ENCODE results near the gene NELFB. TPM values are rescaled to one million over a fixed set of nuclear protein-coding genes. Genes with fewer than 3 reads are reported as not detected.
A peak's percentile ranks its signal among the peaks of the same experiment; 100 is the strongest.

The NELFB gene
- total and polyA plus RNA-seq, 9 of the 15 experiments (the other 6 are each of a cell fraction or from before 2014, with no cell fraction given) = 0.24 to 84.0 (median 29.7) TPM

DNA sequence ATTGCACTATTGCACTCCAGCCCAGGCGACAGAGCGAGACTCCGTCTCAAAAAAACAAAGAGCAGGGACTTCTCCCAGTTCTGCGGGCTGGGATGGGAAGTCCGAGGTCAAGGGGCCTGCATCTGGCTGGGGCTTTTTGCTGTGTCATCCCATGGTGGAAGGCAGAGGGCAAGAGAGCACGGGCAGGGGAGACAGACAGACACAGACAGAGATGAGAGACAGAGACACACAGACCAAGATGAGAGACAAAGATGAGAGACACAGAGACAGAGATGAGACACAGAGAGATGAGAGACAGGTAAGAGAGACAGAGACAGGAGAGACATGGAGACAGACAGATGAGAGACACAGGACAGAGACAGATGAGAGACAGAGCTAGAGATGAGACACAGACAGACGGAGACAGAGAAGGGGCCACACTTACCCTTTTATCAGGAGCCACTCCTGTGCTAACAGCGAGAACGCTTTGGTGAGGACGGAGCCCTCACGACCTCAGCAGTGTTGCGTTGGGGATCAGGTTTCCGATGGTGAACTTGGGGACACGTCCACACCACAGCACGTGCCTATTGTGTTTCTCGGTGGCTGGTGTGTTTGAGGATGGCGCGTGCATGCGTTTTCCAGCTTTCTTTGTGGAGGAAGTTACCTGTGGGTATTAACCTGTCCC, 13.5 kb downstream of the NELFB start (continued):
- TF ChIP-seq, protein P1, sequence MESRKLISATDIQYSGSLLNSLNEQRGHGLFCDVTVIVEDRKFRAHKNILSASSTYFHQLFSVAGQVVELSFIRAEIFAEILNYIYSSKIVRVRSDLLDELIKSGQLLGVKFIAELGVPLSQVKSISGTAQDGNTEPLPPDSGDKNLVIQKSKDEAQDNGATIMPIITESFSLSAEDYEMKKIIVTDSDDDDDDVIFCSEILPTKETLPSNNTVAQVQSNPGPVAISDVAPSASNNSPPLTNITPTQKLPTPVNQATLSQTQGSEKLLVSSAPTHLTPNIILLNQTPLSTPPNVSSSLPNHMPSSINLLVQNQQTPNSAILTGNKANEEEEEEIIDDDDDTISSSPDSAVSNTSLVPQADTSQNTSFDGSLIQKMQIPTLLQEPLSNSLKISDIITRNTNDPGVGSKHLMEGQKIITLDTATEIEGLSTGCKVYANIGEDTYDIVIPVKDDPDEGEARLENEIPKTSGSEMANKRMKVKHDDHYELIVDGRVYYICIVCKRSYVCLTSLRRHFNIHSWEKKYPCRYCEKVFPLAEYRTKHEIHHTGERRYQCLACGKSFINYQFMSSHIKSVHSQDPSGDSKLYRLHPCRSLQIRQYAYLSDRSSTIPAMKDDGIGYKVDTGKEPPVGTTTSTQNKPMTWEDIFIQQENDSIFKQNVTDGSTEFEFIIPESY (CRISPR knock-in tag; IDR thresholded peaks at IDR 0.05) = peak; percentile 77
- TF ChIP-seq, protein P2, sequence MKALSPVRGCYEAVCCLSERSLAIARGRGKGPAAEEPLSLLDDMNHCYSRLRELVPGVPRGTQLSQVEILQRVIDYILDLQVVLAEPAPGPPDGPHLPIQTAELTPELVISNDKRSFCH (CRISPR knock-in tag; IDR thresholded peaks at IDR 0.05) = no peak
- TF ChIP-seq, protein P2 (tag; IDR thresholded peaks at IDR 0.05) = peak; percentile 76
- TF ChIP-seq ZFX (CRISPR knock-in tag; IDR thresholded peaks at IDR 0.05) (peak; percentile 34), TEAD2 (tag; IDR thresholded peaks at IDR 0.05) (0 out of 2 replicates have a peak, but pooled peaks have one; percentile 5), POU5F1 (IDR thresholded peaks at IDR 0.05; ENCODE audit: borderline replicate concordance, low read depth, low read length, partially characterized antibody) (no peak), RBBP5 (IDR thresholded peaks at IDR 0.05; ENCODE audit: borderline replicate concordance, insufficient read depth, low read length, poor library complexity, severe bottlenecking) (peak; percentile 43), CAMTA2 (CRISPR knock-in tag; conservative IDR thresholded peaks at IDR 0.05) (no peak), SMAD2 (IDR thresholded peaks at IDR 0.05; ENCODE audit: low read depth, low read length) (no peak), CBFB (CRISPR knock-in tag; IDR thresholded peaks at IDR 0.05) (no peak), ELF4 (CRISPR knock-in tag; IDR thresholded peaks at IDR 0.05) (peak; percentile 91)
- TF ChIP-seq, protein P3, sequence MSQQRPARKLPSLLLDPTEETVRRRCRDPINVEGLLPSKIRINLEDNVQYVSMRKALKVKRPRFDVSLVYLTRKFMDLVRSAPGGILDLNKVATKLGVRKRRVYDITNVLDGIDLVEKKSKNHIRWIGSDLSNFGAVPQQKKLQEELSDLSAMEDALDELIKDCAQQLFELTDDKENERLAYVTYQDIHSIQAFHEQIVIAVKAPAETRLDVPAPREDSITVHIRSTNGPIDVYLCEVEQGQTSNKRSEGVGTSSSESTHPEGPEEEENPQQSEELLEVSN (IDR thresholded peaks at IDR 0.05; ENCODE audit: borderline replicate concordance in 1 of 2, extremely low read depth in 1 of 2, insufficient read depth in 1 of 2, insufficient read length in 1 of 2, low read depth in 1 of 2, low read length in 1 of 2, poor library complexity in 1 of 2, severe bottlenecking in 1 of 2) = peak; percentile 40 to 49
- TF ChIP-seq, protein P4, sequence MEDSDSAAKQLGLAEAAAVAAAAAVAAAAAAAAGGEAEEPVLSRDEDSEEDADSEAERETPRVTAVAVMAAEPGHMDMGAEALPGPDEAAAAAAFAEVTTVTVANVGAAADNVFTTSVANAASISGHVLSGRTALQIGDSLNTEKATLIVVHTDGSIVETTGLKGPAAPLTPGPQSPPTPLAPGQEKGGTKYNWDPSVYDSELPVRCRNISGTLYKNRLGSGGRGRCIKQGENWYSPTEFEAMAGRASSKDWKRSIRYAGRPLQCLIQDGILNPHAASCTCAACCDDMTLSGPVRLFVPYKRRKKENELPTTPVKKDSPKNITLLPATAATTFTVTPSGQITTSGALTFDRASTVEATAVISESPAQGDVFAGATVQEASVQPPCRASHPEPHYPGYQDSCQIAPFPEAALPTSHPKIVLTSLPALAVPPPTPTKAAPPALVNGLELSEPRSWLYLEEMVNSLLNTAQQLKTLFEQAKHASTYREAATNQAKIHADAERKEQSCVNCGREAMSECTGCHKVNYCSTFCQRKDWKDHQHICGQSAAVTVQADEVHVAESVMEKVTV (CRISPR knock-in tag; IDR thresholded peaks at IDR 0.05) = no peak
- TF ChIP-seq, protein P5, sequence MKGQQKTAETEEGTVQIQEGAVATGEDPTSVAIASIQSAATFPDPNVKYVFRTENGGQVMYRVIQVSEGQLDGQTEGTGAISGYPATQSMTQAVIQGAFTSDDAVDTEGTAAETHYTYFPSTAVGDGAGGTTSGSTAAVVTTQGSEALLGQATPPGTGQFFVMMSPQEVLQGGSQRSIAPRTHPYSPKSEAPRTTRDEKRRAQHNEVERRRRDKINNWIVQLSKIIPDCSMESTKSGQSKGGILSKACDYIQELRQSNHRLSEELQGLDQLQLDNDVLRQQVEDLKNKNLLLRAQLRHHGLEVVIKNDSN (CRISPR knock-in tag; IDR thresholded peaks at IDR 0.05) = peak; percentile 47
- TF ChIP-seq, protein P6, sequence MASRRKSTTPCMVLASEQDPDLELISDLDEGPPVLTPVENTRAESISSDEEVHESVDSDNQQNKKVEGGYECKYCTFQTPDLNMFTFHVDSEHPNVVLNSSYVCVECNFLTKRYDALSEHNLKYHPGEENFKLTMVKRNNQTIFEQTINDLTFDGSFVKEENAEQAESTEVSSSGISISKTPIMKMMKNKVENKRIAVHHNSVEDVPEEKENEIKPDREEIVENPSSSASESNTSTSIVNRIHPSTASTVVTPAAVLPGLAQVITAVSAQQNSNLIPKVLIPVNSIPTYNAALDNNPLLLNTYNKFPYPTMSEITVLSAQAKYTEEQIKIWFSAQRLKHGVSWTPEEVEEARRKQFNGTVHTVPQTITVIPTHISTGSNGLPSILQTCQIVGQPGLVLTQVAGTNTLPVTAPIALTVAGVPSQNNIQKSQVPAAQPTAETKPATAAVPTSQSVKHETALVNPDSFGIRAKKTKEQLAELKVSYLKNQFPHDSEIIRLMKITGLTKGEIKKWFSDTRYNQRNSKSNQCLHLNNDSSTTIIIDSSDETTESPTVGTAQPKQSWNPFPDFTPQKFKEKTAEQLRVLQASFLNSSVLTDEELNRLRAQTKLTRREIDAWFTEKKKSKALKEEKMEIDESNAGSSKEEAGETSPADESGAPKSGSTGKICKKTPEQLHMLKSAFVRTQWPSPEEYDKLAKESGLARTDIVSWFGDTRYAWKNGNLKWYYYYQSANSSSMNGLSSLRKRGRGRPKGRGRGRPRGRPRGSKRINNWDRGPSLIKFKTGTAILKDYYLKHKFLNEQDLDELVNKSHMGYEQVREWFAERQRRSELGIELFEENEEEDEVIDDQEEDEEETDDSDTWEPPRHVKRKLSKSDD (conservative IDR thresholded peaks at IDR 0.05; ENCODE audit: low read length) = no peak
- TF ChIP-seq, protein P7, sequence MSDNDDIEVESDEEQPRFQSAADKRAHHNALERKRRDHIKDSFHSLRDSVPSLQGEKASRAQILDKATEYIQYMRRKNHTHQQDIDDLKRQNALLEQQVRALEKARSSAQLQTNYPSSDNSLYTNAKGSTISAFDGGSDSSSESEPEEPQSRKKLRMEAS (CRISPR knock-in tag; IDR thresholded peaks at IDR 0.05) = peak; percentile 76
